Activated CD4-positive, alpha-beta memory T cell treated with anti-CD3 and anti-CD28 coated beads for 36 hours (primary cell): ENCODE data around the gene DCDC2. TPM values are rescaled to one million over a fixed set of nuclear protein-coding genes. Genes with fewer than 3 reads are reported as not detected.
"Not testable (repeated sequence)": the region's sequence is repeated elsewhere in the genome, so short reads cannot be mapped to it uniquely, and the experiment has no call there.

Source experiments
- CTCF ChIA-PET: fragments of 350-600 bp; sonication (Branson Sonifier 250); formaldehyde crosslinking; loops from one replicate; lab custom pipeline; 2021; ENCODE audit warnings: antibody characterized with exemption, inconsistent platforms; lab: Charles Lee
- POLR2A ChIA-PET: fragments of 350-600 bp; sonication (Branson Sonifier 250); formaldehyde crosslinking; loops from one replicate; lab custom pipeline; 2021; ENCODE audit warnings: antibody characterized with exemption; lab: Charles Lee
- DNase-seq: peaks from one replicate; pipeline ENCODE4 v3.0.0-alpha.2; 2020
- H3K27ac Mint-ChIP-seq: one replicate; pipeline ENCODE4 v1.8.0; 2021; ENCODE audit warnings: mixed read lengths
- H3K27me3 Mint-ChIP-seq: one replicate; pipeline ENCODE4 v1.8.0; 2021; ENCODE audit warnings: mixed read lengths
- H3K36me3 Mint-ChIP-seq: one replicate; pipeline ENCODE4 v1.8.0; 2021; ENCODE audit warnings: mixed read lengths
- H3K4me1 Mint-ChIP-seq: one replicate; pipeline ENCODE4 v1.8.0; 2021; ENCODE audit warnings: low read depth, mixed read lengths
- H3K4me3 Mint-ChIP-seq: one replicate; pipeline ENCODE4 v1.8.0; 2021; ENCODE audit warnings: mild to moderate bottlenecking, mixed read lengths
- H3K9me3 Mint-ChIP-seq: one replicate; pipeline ENCODE4 v1.8.0; 2021; ENCODE audit warnings: mixed read lengths
- intact Hi-C: fragments of 100-400 bp; cut with micrococcal nuclease; formaldehyde crosslinking; loops from one replicate; pipeline ENCODE4 v1.15.1; 2023
- total RNA-seq, 2 experiments: library from RNA; stranded (reverse); gene quantifications; one replicate each; pipeline ENCODE4 v1.2.3, GENCODE V29; 2021

The DCDC2 gene
- total RNA-seq, 2 experiments from 2014 or later: 0.31 TPM; not detected in 1

DNA sequence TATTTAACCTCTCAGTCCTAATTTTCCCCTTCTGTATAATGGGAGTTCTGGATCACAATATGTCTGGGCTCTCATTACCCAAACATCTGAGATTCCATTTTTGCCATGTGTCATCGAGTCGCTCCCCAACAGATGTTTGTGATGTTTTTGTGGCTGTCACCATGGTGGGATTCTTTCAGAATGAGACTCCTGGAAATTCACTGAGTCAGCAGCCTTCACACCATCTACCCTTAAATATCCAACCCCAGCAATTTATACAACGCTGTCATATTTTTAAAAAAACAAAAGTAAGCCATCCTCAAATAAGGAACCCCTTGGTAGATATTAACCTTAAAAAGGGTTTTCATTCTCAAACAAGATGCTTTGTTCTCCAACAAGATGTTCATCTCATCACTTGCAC lies 211.0 kb downstream of the DCDC2 start:
- no peak overlapping the region for H3K4me3 Mint-ChIP-seq
- DNase-seq: no peak
- H3K9me3 Mint-ChIP-seq: no peaks in the 10 kb centered on the region
- no peak overlapping the region for H3K27ac Mint-ChIP-seq
- H3K27me3 Mint-ChIP-seq: peaks cover 3% of the 10 kb centered on the region
- CTCF ChIA-PET: no interaction called here
- H3K36me3 Mint-ChIP-seq: no peaks in the 10 kb centered on the region
- H3K4me1 Mint-ChIP-seq: no peaks in the 10 kb centered on the region
- intact Hi-C loops: no loop called here
- POLR2A ChIA-PET: no interaction called here

DNA sequence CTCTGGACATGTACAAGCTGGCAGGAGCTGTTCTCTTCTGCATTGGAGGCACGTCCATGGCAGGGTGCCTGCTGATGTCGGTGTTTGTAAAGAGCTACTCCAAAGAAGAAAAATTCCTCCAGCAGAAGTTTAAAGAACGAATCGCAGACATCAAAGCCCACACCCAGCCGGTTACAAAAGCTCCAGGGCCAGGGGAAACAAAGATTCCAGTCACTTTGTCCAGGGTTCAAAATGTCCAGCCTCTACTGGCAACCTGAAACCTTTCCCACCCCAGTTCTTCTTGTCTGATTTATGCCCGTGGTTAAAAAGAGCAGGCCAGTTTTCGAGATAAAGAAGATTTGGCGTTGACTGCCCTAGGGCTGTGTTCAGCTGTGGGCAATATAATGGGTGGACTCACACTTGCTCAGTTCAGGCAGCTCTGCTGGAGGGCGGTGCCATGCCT lies 212.1 kb downstream of the DCDC2 start:
- ChIA-PET POLR2A (no interaction called here), CTCF (no interaction called here)
- Mint-ChIP-seq H3K4me1 (no peaks in the 10 kb centered on the region), H3K9me3 (no peaks in the 10 kb centered on the region), H3K27me3 (peaks cover 3% of the 10 kb centered on the region), H3K36me3 (no peaks in the 10 kb centered on the region), H3K4me3 (no peak overlapping the region), H3K27ac (no peak overlapping the region)
- no peak for DNase-seq
- intact Hi-C loops: no loop called here

- CTCF ChIA-PET, H3K27me3 Mint-ChIP-seq, H3K27ac Mint-ChIP-seq, H3K4me3 Mint-ChIP-seq, H3K36me3 Mint-ChIP-seq, POLR2A ChIA-PET, DNase-seq, intact Hi-C loops, H3K4me1 Mint-ChIP-seq, H3K9me3 Mint-ChIP-seq: not testable (repeated sequence)
Measured at GRCh38 chr6:24142733-24143132, 215.1 kb downstream of the DCDC2 start.

DNA sequence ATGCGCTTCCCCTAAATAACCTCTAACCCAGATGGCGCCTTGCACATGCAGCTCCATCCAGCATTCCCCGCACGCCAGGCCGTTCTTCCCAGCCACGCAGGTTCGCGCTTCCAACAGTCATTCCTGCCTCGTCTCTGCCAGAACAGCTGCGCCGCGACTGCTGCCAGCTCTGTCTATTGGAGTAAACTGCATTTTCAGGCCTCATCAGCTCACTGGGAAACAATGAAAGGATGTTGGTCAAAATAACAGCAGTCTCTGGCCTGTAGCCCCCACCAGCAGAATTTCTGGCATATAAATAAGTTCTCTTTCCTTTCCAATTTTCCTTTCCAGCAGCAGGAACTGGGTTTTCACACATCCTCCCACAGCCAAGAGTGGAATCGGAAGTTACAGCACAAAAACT lies 217.3 kb downstream of the DCDC2 start:
- CTCF ChIA-PET: no interaction called here

DNA sequence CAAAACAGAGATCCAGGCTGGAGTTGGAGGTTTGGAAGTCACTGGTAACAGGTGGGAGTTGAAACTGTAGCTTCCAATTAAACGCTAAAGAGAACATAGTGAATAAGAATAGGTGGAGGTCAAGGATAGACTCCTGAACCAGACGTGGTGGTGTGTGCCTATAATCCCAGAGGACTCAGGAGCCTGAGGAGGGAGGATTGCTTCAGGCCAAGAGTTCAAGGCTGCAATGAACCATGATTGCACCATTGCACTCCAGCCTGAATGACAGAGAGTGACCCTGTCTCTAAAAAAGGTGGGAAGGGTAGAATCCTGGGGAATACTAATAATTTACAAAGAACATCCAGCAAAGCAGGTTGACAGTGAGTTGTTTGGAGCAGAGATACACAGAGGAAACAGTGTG lies 218.2 kb downstream of the DCDC2 start:
- H3K36me3 Mint-ChIP-seq: no peaks in the 10 kb centered on the region
- H3K4me1 Mint-ChIP-seq: no peaks in the 10 kb centered on the region
- no peaks in the 10 kb centered on the region for H3K9me3 Mint-ChIP-seq
- intact Hi-C loops: no loop called here
- no peaks in the 10 kb centered on the region for H3K27me3 Mint-ChIP-seq
- DNase-seq: no peak
- ChIA-PET POLR2A (no interaction called here), CTCF (no interaction called here)
- no peak overlapping the region for H3K4me3 Mint-ChIP-seq
- no peak overlapping the region for H3K27ac Mint-ChIP-seq

More for the DNA sequence above, 217.3 kb downstream of the DCDC2 start:
- no peaks in the 10 kb centered on the region for H3K27me3 Mint-ChIP-seq
- intact Hi-C loops: no loop called here
- H3K27ac Mint-ChIP-seq: no peak overlapping the region
- POLR2A ChIA-PET: no interaction called here
- no peaks in the 10 kb centered on the region for H3K4me1 Mint-ChIP-seq
- no peak for DNase-seq
- no peaks in the 10 kb centered on the region for H3K9me3 Mint-ChIP-seq
- H3K36me3 Mint-ChIP-seq: no peaks in the 10 kb centered on the region
- H3K4me3 Mint-ChIP-seq: no peak overlapping the region

DNA sequence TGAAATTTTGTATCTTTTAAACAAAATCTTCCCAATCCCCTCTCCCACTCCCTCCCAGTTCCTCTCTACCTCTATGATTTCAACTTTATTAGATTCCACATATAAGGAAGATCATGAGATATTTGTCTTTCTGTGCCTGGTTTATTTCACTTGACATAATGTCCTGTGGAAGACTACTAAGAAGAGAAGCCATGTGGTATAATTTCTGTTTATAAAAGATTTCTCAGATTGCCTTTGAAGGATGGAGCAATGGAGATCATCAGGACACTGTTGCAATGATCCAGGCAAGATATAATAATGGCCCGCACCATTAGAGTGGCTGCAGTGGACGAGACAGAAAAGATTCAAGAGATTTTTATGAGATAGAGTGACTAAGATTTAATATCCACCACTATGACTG lies 218.8 kb downstream of the DCDC2 start:
- intact Hi-C loops: no loop called here
- H3K27me3 Mint-ChIP-seq: no peaks in the 10 kb centered on the region
- CTCF ChIA-PET: no interaction called here

DNA sequence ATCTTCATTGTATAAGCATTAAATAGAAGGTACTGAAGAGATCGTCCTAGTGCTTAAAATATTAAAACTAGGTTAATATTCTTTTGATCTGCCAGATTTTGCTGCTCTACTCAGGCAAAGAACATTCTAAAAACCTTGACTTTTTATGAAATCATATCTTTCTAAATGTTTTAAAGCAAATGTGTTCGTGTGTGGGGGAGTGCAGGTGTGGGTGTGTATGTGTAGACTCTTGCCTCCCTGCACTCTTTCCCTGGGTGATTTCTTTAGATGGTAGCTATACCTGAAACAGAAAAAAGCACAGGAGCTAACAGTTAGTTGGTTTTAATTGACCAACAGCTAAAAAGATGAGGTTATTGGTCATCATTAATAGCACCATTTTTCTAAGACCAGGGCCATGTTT lies 226.1 kb downstream of the DCDC2 start:
- POLR2A ChIA-PET: no interaction called here

More for the DNA sequence above, 218.8 kb downstream of the DCDC2 start:
- H3K4me3 Mint-ChIP-seq: no peak overlapping the region
- H3K36me3 Mint-ChIP-seq: no peaks in the 10 kb centered on the region
- H3K9me3 Mint-ChIP-seq: no peaks in the 10 kb centered on the region
- no peak for DNase-seq
- H3K4me1 Mint-ChIP-seq: no peaks in the 10 kb centered on the region
- POLR2A ChIA-PET: no interaction called here
- H3K27ac Mint-ChIP-seq: no peak overlapping the region

DNA sequence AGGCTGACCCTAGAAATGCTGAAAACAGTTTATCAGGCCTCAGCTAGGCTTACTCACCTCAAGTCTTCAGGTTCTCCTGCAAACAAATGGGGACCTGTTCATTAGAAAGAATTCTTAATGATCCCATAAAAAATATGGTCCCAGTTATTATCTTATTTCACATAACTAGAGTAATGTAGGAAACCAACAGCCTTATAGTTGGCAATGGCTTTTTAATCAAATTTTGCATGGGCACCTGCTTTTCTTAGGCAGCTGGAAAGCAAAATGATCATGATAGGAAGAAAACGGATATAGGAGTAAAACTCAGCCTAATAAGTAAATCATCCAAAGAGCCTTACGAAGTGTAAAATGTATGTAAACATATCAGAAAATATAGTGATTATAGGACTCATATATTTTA lies 230.5 kb downstream of the DCDC2 start:
- Mint-ChIP-seq H3K9me3 (no peaks in the 10 kb centered on the region), H3K27me3 (peaks cover 13% of the 10 kb centered on the region), H3K27ac (no peak overlapping the region), H3K4me3 (no peak overlapping the region), H3K4me1 (no peaks in the 10 kb centered on the region), H3K36me3 (no peaks in the 10 kb centered on the region)
- intact Hi-C loops: no loop called here
- CTCF ChIA-PET: no interaction called here
- DNase-seq: no peak
- POLR2A ChIA-PET: no interaction called here

More for the DNA sequence above, 226.1 kb downstream of the DCDC2 start:
- CTCF ChIA-PET: no interaction called here
- no peak for DNase-seq
- intact Hi-C loops: no loop called here
- Mint-ChIP-seq H3K9me3 (no peaks in the 10 kb centered on the region), H3K4me1 (no peaks in the 10 kb centered on the region), H3K27me3 (peaks cover 4% of the 10 kb centered on the region), H3K27ac (no peak overlapping the region), H3K4me3 (no peak overlapping the region), H3K36me3 (no peaks in the 10 kb centered on the region)

DNA sequence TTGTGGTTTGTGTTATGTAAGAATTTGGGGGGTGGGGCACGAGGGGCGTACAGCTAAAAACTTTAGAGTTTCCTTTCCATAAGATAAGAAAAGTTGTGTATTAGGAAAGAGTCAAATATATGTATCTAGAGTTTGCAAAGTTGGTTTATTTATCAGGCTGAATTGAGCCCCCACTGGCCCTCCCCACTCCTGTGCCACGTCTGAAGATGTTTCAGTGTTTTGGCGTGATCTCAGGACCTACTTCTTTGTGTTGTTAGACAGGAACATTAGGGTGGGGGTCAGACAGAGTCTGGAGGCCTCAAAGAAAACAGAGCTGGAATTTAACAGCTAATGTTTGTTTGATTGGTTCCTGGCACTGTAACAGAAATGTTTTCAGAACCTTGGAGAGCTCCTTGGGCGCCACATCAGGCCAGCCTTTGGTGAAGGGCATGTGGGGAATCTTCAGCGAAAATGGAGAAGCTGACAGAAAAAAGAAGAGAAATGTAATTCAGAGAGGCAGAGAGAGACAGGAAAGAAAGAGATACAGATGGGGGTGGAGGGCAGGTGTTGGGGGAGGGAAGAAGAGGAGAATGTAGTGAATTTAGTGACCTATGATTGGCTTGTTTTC lies 231.2 kb downstream of the DCDC2 start:
- CTCF ChIA-PET: interaction anchor here (0.6 kb wide), 1 partner anchor 540 kb away, joined by 3 read pairs; no protein-coding TSS in a partner anchor
- Mint-ChIP-seq H3K4me3 (no peak overlapping the region), H3K9me3 (no peaks in the 10 kb centered on the region), H3K27ac (no peak overlapping the region), H3K36me3 (no peaks in the 10 kb centered on the region), H3K4me1 (no peaks in the 10 kb centered on the region), H3K27me3 (peaks cover 13% of the 10 kb centered on the region)
- intact Hi-C loops: no loop called here
- peak; percentile 29 for DNase-seq
- POLR2A ChIA-PET: no interaction called here

DNA sequence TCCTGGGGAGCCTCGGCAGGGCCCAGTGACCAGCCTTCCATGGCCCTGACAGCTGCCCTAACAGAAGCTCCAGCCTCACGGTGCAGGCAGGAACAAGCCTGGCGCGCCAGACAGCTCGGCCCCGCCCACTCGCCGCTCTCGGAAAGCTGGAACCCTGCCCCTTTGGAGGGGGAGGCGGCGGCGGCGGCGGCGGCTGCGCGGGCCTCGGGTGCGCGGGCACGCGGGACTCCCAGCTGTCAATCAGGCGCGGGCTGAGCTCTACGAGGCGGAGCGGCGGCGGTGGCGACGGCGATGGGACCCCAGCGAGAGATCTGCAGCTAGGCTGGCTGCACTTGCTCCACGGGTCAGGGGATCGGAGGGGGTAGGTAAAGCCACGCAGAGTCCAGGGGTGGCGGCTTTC lies 231.9 kb downstream of the DCDC2 start, which contains the start of gene NRSN1:
Gene NRSN1 (plus strand): TSS at position 236 of the 400 bp plus-strand sequence. CDS start 8,113 bp downstream, outside the sequence.
- intact Hi-C loops: no loop called here
- ChIA-PET CTCF (no interaction called here), POLR2A (no interaction called here)
- peaks cover 13% of the 10 kb centered on the region for H3K27me3 Mint-ChIP-seq
- H3K4me1 Mint-ChIP-seq: no peaks in the 10 kb centered on the region
- H3K36me3 Mint-ChIP-seq: no peaks in the 10 kb centered on the region
- DNase-seq: no peak
- no peak within 1 kb of the TSS for H3K27ac Mint-ChIP-seq
- no peaks in the 10 kb centered on the region for H3K9me3 Mint-ChIP-seq
- H3K4me3 Mint-ChIP-seq: no peak within 1 kb of the TSS

- peaks cover 13% of the 10 kb centered on the region for H3K27me3 Mint-ChIP-seq
- no peak overlapping the region for H3K4me3 Mint-ChIP-seq
- intact Hi-C loops: no loop called here
- no peak overlapping the region for H3K27ac Mint-ChIP-seq
- ChIA-PET POLR2A (no interaction called here), CTCF (no interaction called here)
- no peak for DNase-seq
- no peaks in the 10 kb centered on the region for H3K9me3 Mint-ChIP-seq
- H3K36me3 Mint-ChIP-seq: no peaks in the 10 kb centered on the region
- no peaks in the 10 kb centered on the region for H3K4me1 Mint-ChIP-seq
Measured at GRCh38 chr6:24122139-24122538, 235.7 kb downstream of the DCDC2 start.
